Cardiac septum (tissue), 1 donor: Measurements from ENCODE around the gene LAMC3. TPM values are rescaled to one million over a fixed set of nuclear protein-coding genes. Genes with fewer than 3 reads are reported as not detected.

Experiments
- DNase-seq: peaks from one replicate; pipeline ENCODE4 v3.0.0-alpha.2; 2020; ENCODE audit warnings: low spot score
- intact Hi-C: fragments of 100-400 bp; cut with DNase I; formaldehyde crosslinking; loops from one replicate; pipeline ENCODE4 v1.14.0; 2022
- total RNA-seq: library from RNA; stranded (reverse); fragmentation: NEBNext Ultra II Directional; extraction: Animal tissue kit (Norgen Biotek cat#: 25700); gene quantifications from one replicate; pipeline ENCODE4 v1.2.1, GENCODE V29; 2021
- donor health status: DM: no; HTN: no; CAD: no.

LAMC3 gene
- total RNA-seq, 1 donor from 2014 or later: 0.89 TPM

DNA sequence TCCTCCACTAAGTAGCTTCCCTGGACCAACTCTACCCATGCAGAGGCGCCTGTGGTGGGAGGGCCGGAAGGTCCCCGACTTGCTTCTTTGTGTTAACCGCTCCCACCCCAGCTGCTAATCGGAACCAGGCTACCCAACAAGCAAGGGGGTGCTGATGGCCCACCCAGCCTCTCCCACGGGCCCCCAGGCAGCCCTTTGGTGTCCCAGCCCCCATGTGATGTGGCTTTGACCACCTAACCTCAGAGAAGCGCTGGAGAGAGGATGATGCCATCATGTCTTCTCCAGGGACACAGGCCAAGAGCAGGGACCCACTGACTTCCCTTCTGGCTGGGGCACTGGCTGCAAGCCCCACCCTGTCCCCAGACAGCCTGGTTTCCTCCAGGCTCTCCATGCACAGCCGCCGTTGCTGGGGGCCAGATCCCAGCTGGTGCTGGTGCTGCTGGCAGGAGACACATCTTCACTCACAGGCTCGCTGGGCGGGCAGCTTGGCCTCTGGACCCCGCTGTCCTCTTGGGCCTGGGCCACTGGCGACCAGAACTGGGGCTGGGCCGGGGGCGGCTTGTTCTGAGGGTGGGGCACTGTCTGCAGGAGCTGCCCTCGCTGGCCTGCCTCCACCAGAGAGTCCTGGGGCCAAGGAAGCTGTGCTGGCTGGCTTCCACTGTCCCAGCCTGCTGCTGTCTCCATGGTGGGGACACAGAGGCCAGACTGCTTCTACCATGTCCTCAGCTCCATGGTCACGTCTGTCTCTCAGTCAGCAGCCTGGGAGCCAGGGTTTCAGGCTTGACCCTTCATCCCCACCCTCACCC is 27.8 kb downstream of the LAMC3 start:
- no peak for DNase-seq
- intact Hi-C loops: no loop called here

DNA sequence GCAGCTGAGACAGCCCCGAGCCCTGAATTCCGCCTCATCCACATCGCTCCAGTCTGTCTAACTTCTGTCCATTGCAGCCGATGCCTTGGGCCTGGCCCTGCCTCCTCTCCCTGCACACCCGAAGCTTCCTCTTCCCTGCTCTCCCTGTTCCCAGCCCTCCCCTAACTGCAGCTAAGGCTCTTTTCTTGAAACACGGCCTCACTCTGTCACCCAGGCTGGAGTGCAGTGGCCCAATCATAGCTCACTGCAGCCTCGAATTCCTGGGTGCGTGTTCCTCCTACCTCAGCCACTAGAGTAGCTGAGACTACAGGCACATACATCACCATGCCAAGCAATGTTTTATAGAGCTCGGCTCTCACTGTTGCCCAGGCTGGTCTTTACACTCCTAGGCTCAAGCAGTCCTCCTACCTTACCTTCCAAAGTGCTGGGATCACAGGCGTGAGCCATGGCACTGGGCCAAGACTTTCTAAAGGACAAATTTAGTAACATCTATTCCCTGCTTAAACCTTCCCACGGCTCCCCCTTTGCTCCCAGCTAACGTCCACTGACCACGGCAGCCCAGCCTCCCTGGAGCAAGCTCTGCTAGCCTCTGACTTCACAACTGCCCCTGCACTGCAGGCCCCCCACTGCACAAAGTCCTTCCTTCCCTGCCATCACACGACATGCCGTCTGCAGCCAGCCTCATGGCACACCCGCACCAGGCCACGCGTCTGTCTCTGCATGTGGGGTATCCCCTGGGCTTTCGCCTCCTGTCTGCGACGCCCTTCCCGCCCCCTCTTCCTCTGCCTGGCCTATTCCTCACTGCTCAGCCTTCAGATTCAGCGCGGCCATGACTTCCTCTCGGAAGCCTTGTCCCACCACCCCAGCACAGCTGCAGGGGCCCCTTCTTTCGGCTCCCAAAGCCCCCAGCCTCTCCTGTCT is 28.6 kb downstream of the LAMC3 start:
- intact Hi-C loops: no loop called here
- no peak for DNase-seq

DNA sequence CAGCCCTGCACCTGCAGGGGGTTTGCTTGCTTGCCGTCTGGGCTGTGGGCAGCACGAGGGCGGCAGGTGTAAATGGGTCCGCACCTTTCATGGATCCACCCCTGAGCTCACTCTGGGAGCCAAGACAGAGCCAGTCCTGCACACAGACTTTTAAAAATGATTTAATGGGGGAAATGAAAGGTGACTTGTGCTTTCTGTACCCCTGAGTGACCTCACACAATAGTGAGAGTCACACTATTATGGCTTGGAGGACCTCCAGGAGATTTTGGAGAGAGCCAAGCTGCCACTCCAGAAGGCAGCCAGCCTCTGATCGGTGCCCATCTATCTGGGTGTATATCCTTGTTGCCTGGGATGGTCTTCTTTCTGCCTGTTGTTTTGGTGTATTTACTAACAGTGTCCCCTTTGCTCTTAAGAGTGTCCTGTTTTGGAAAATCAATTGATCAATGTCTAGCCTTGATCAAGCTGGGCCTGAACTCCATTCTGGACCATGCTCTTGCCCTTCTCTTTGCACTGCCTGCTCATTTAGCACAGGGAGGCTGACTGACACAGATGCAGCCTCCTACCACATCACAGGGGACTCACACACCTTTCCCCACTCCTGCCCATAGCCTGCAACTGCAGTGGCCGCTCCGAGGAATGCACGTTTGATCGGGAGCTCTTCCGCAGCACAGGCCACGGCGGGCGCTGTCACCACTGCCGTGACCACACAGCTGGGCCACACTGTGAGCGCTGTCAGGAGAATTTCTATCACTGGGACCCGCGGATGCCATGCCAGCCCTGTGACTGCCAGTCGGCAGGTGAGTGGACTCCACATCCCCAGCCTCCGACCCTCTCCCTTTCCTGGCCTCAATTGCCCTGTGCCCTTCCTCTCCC is 29.5 kb downstream of the LAMC3 start:
- intact Hi-C loops: no loop called here

DNA sequence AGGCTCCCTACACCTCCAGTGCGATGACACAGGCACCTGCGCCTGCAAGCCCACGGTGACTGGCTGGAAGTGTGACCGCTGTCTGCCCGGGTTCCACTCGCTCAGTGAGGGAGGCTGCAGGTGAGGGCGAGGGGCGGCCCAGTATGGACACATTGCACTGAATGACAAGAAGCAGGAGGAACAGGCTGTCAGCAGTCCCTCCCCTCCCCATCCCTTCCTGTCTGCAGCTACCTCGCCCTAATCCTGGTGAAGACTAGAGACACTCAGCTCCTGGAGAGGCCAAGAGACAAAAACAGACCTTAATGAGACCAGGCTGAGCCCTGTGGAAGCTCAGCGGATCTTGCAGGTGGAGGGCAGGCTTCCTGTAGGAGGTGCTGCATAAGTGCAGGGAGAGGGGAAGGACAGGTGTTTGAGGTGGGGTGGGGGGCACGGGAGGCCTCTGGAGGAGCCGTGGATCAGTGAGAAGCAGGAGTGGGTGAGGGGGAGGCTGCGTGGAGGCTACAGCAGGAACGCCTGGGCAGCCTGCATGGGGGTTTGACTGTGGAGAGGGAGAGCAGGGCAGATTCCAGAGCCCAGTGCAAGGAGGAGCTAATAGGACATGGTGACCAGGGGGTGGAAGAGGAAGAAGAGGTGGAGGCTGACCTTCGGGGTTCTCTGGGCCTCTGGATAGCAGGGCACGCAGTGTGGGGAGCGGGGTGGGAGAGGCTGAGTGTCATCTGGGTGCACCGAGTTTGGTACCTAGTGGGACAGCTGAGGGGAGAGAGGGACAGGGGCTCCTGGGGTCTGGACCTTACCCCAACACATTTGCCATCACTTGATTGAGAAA is 30.4 kb downstream of the LAMC3 start:
- intact Hi-C loops: no loop called here
- DNase-seq: no peak

More for the DNA sequence above, 29.5 kb downstream of the LAMC3 start:
- DNase-seq: no peak

DNA sequence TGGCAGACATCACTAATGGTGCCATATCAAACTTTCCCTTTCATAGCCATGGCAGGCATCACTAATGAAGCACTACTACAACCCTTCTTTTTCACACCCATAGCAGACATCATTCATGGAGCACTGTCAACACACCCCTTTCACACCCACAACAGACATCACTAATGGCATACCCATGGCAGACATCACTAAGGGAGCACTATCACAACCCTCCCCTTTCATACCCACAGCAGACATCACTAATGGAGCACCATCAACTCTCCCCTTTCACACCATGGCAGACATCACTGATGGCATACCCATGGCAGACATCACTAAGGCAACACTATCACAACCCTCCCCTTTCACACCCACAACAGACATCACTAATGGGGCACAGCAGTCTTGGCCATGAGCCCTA is 33.7 kb downstream of the LAMC3 start:
- intact Hi-C loops: loop anchor here (10.0 kb wide), 1 partner anchor 178 kb away; no protein-coding TSS in a partner anchor

DNA sequence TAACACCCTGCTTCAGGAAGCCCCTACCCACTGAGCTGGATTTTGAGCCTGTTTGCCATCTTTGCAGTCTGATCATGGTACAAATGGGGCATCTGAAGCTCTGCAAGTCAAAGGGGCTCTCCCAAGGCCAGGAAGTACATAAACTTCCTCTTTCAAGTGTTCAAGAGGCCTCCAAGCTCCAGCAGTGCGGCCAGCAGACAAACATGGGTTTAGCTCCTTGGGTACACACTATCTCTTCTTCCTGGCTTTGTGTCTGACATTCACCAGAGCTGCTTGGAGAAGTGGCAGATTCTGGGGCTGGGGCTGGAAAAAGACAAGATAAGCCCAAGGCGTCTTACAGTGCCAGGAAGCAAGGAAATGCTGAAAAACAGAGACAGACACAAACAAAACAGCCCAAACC is 34.1 kb downstream of the LAMC3 start:
- intact Hi-C loops: loop anchor here (10.0 kb wide), 1 partner anchor 178 kb away; no protein-coding TSS in a partner anchor
- no peak for DNase-seq

More for the DNA sequence above, 33.7 kb downstream of the LAMC3 start:
- no peak for DNase-seq

DNA sequence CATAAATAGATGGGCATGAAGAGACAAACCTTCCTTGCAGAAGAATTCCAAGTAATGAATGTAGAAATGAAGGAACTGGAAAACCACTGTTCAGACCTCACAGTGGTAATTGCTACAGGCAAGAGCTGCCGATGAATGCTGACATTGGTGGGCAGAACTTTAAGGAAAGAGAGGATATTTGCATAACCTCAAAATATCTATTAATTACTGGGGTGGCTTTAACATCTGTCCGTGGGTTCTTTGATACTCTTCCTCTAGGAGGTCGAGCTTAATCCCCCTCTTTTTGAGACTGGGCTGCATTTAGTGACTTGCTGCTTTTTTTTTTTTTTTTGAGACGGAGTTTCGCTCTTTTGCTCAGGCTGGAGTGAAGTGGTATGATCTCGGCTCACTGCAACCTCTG is 34.7 kb downstream of the LAMC3 start:
- DNase-seq: no peak
- intact Hi-C loops: loop anchor here (10.0 kb wide), 1 partner anchor 179 kb away; no protein-coding TSS in a partner anchor

DNA sequence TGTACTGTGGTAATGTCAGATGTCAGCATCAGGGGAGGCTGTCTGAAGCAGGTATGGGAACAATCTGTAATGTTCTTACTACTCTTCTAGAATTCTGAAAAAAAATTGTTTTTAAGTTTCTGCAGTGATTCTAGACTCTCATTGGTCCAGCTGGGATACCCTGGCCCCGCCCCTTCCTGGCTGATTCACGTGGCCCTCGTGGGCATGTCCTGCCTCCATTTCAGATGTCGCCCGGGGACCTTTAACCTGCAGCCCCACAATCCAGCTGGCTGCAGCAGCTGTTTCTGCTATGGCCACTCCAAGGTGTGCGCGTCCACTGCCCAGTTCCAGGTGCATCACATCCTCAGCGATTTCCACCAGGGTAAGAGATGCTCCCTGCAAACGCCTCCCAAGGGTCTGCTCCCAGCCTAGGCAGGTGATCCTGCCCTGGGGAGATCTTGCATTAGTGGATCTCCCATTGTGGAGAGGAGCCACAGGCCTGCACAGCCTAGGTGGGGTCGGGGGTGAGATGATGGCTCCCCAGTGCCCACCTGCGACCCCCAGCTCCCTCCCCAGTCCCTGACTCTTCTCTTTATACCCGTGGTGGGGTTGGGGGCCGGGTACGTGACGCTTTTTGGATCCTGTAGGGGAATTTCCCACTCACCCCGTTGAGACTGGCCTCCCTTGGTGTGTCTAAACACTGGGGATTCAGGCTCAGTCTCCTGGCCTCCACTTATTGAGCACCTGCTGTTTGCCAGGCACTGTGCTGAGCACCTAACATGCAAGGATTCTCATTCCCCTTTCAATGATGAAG is 36.5 kb downstream of the LAMC3 start:
- DNase-seq: no peak
- intact Hi-C loops: loop anchor here (5.0 to 10.0 kb wide), 2 partner anchors 181 to 338 kb away; no protein-coding TSS in a partner anchor

DNA sequence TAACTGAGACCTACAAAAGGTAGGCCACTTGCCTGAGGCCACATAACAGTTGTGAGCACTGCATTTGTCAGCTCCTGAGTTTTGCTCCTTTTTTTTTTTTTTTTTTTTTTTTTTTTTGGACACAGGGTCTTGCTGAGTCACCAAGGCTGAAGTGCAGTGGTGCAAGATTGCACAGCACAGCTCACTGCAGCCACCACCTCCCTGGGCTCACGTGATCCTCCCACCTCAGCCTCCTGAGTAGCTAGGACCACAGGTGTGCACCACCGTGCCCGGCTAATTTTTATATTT is 37.1 kb downstream of the LAMC3 start:
- intact Hi-C loops: loop anchor here (5.0 to 10.0 kb wide), 2 partner anchors 181 to 339 kb away; no protein-coding TSS in a partner anchor
- DNase-seq: no peak

DNA sequence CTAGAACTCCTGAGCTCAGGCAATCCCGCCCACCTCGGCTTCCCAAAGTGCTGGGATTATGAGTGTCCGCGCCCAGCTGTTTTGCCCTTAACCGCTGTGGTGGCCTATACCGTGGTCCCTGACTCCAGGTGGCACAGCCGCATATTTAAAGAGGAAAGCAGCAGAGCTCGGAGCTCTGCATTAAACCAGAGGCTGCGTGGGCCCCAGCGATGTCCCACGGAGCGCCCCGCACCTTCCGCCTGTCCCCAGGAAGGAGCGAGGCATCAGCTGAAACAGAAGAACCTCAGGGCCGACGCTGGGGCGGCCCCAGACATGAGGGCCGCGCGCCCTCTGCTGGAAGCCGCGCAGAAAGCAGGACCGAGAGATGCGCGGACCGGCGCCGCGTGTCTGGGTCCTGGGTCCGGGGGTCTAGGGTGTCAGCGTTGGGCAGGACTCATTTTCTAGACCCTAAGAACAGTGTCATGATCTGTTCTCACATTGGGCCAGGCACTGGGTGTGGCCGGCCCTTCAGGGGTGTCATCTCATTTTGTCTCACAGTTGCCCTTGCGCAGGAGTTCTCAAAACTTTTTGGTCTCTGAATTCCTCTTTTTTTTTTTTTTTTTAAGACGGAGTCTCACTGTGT is 37.7 kb downstream of the LAMC3 start:
- intact Hi-C loops: loop anchor here (5.0 to 10.0 kb wide), 2 partner anchors 182 to 339 kb away; no protein-coding TSS in a partner anchor
- DNase-seq: no peak

DNA sequence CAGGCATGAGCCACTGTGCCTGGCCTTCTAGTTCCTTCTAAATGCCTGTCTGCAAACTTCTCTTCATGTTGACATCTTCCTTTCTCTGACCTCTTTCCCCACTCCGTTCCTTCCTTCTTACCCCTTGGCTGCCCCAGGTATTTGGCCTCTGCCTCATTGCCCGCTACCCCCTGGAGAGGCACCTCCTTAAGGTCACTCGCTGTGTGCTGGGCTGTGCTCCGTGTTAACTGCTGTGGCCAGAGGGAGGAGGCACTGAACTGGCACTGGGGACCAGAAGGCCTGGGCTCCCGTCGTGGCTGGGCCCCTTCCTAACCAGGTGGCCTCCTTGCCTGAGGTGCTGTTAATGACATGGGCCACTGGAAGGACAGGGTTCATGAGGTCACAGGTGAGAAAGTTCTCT is 39.4 kb downstream of the LAMC3 start:
- intact Hi-C loops: loop anchor here (5.0 to 10.0 kb wide), 2 partner anchors 184 to 341 kb away; no protein-coding TSS in a partner anchor
- DNase-seq: no peak

DNA sequence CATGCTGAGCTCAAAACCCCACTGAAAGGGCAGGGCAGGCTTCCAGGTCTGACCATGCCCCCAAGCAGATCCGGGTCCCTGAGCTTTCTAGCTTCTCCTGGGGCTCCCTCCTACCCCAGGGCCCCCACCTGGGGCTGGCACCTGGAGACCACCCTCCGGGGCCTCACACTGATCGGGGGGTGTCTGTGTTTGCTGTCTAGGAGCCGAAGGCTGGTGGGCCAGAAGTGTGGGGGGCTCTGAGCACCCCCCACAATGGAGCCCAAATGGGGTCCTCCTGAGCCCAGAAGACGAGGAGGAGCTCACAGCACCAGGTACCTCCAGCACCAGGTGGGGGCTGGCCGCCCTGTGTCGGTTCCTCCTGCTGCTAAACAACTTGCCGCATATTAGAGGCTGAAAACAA is 39.8 kb downstream of the LAMC3 start:
- DNase-seq: no peak
- intact Hi-C loops: loop anchor here (5.0 to 10.0 kb wide), 2 partner anchors 184 to 342 kb away; no protein-coding TSS in a partner anchor

DNA sequence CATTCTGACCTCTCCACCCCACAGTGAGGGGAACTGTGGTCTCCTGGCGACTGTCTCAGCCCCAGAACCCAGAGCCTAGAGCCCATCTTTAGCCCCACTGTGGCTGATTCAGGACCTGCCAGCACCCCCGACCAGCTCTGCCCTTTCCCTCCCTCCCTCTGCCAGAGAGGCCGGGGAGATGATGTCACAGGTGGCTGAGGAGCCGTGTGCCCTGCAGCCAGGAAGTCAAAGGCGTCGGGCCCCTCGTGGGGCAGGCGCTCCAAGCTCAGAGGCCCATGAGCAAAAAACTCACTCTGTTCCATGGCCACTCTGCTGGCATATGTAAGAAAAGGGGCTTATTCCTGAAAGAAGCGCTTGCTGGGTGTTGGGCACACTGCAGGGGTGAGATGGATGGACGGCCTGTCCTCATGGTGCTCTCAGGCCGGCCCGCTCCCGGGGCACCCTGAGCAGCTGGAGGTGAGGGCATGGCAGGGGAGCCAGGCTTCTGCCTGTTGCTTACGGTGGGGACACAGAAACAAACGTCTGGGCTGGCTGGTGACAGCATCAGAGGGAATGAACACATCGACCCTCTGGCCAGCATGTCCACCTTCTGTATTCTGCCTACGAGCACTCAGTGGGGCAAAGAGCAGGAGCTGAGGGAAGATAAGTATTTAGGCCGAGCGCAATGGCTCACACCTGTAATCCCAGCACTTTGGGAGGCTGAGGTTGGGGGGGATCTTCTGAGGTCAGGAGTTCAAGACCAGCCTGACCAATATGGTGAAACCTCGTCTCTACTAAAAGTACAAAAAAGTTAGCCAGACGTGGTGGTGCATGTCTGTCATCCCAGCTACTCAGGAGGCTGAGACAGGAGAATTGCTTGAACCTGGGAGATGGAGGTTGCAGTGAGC is 41.1 kb downstream of the LAMC3 start:
- intact Hi-C loops: loop anchor here (5.0 to 10.0 kb wide), 2 partner anchors 185 to 343 kb away; no protein-coding TSS in a partner anchor
- DNase-seq: no peak

DNA sequence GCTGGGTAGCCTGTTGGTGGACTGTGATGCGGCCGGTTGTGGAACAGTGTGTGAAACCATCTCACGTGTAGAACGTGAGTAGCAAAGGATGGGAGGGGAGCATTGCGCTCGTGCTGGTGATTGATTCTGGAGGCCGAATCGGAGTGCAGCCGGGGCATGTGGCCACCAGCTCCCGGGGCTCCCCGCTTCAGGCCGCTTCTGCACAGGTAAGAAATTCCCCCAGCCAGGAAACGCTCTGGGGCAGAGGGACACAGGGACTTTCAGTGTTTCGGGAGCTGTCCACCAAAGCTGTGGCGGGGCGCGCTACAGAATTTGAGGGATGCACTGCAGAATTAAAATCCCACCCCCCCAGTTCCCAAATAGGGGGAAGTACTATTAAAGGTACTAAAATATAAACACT is 41.9 kb downstream of the LAMC3 start:
- no peak for DNase-seq
- intact Hi-C loops: no loop called here

DNA sequence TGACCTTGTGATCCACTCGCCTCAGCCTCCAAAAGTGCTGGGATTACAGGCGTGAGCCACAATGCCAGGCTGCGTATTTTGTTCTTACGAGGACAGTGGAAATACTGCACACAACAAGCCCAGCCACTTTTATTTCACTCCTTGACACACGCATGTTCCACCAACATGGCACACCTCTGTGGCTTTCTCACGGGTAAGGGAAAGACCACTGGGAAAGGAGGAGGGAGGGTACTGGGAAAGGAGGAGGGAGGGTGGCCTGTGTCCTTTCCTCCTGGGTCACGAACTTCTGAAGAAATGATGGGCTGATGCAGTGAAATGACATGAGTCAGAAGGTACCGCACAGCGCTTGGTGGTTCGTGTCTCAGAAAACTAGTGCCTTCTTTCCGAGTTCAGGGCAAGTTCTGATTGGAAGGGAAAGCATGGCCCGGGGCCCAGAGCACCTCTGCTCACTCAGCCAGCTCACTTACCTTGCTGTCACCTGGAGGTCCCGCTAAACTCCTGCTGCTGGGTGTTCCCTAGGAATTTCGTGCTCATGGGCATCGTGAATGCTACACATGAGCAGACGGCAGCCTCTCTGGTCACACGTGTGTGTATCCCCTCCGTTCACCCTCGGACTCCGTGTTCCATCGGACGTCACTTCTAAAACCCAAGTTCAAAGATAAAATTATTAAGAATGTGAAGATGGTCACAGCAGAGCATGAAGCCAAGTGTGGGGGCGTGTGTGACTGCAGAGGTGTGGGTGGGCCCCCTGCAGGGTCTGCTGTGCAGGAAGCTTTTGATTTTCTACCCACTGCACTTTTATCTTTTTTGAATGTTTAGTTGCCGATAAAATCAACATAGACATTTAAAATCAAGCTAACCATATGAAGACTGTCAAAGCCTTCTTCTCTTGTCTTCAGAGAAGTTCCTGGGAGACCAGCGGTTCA is 42.9 kb downstream of the LAMC3 start:
- intact Hi-C loops: no loop called here
- DNase-seq: no peak
